ENCODE measurements around the gene GLYR1.
A peak's percentile ranks its signal among the peaks of the same experiment; 100 is the strongest.

Gene GLYR1

DNA sequence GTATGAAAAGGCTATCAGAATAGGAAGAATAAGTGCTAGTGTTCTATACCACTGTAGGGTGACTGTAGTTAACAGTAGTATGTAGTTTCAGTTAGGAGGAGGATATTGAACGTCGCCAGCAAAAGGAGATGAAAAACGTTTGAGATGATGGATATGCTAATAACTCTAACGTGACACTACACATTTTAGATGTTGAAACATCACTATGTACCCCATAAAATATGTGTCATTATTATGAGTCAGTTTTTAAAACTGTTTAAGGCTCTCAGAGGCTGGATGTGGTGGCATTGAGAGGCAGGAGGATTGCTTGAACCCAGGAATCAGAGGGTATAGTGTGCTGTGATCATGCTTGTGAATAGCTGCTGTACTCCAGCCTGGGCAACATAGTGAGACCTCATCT is 32.0 kb upstream of the GLYR1 start:
- no peak for DNase-seq (ENCODE audit: low spot score)

DNA sequence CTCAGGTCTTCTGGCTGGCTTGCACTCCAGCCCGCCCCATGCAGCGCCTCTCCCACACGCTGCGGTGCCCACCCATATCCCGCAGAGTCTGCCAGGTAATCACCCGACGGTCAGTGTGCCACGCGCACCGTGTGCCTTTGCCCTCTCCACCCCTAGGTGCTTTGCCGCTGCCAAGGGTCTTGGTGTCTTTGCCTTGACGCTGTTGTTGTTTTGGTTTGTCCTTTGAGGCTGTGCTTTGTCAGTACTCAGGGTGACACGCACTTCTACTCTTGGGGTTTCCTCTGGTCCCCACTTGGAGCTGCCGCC is 30.2 kb upstream of the GLYR1 start:
- DNase-seq (ENCODE audit: low spot score) = no peak

DNA sequence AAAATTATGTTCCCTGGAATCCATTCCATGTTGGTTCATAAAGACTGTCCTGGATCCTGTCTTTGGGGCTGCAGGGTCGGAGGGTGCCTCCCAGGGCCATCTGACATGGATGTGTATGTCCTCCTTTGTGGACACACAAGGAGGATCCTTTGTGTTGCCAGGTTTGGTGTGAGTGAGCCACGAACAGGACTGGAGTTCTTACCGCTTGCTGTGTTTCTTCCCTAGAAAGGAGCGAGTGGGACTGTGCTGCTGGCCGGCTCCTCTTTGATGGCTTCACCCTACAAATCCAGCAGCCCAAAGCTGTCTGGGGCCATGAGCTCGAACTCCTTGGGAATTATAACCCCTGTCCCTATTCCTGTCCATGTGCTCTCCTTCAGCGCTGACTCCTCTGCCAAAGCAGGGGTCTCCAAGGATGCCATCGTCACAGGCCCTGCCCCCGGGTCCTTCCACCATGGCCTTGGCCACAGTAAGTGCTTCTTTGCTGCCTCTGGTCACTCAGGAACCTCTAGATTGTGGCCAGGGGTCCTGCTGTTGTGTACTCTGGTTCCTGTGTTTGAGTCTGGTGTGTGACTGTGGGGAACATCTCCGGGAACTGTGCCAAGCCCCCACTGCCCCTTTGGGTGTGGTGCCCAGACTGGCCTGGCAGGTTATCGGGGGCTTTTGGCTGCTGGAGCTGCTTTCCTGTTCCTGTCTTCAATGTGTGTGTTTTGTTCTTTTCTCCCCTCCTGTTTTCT is 29.7 kb upstream of the GLYR1 start:
- no peak for DNase-seq (ENCODE audit: low spot score)

DNA sequence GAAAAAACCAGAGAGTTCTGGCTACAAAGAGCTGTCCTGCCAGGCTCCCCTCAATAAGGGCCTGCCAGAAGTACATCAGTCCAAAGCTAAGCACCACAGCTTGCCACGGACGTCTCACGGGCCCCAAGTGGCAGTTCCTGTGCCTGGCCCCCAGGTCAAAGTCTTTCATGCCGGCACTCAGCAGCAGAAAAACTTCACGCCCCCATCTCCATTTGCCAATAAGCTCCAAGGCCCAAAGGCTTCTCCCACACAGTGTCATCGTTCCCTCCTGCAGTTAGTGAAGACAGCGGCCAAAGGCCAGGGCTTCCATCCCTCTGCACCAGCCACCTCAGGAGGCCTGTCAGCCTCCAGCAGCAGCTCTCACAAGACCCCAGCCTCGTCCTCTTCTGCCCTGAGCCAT is 27.6 kb upstream of the GLYR1 start:
- DNase-seq (ENCODE audit: low spot score) = no peak

DNA sequence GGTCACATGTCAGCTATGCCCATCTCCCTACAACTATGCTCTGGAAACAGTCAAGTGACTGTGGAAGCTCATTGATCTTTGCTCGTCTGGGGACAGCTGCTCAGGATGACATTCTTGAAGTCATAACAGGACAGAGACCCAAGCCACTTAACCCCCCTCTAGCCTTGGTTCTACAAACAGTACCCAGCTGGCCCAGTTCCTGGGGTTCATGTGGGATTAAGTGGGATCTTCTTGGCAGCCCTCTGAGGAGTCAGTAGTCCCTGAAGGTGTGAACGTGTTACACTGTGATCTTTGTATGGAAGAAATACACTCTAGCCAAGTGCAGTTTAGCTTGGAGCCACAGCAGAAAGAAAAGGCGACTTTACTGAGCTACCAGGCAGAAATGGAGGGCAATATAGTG is 26.0 kb upstream of the GLYR1 start:
- no peak for DNase-seq (ENCODE audit: low spot score)

DNA sequence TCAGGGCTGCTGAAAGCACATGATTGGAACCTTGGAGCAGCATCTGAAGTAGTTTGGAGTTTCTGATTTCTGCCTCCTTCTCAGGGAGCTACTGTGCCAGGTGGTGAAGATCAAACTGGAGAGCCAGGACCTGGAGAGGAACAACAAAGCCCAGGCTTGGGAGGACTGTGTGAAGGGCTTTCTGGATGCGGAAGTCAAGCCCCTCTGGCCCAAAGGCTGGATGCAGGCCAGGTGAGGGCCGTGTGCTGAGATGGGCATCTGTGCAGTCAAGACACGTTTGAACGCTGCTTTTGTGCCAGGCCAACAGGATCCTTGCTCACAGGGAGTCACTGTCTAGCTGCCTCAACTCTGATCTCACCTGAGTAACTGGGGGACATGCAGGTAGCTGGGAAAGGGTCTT is 24.0 kb upstream of the GLYR1 start:
- DNase-seq (ENCODE audit: low spot score) = no peak

DNA sequence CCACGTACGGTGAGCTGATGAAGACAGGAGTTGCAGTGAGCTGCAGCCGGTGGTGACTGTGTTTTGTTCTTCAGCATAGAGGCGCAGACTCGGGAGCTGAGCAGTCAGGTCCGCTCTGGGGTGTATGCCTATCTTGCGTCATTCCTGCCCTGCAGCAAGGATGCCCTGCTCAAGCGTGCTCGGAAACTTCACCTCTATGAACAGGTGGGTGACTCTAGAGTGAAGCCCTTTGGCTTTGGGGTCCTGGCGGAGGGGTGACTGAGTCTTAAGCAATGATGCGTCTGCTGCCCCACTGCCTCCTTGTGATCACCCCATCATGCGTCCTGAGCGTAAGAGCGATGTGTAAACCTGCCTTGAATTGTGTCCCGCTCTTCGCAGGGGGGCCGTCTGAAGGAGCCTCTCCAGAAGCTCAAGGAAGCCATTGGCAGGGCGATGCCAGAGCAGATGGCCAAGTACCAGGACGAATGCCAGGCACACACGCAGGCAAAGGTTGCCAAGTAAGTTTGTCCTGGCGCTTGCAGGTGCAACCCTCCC is 23.1 kb upstream of the GLYR1 start:
- no peak for DNase-seq (ENCODE audit: low spot score)

DNA sequence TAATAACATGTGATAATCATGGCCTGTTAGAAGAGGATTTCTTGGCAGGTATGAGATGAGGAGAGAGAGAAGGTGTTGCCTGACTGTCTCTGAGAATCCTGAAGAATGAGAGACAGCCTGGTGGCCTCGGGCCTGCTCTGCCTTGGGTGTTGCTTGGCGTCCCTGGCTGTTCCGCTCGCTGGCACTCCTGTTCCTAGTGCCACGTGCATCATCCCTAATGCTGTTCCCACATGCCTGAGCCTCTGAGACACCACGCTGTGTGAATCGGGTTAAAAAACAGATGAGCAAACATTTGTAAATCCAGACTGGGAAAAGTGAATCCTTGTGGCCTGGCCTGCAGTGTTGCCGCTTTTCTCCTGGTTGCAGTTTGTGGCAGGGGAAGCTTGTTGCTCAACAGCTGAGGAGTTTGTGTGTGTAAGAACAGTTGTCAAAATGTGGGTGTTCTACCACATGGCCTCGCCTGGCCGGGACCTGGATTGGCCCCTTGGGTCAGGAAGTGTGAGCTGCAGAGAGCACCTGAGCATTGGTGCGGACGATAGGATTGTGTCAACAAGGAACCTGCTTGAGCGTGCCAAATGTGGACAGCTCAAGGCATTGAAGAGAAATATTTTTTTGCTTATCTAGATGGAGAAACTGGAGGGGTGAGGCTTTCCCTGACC is 22.2 kb upstream of the GLYR1 start:
- peak; percentile 21 for DNase-seq (ENCODE audit: low spot score)

DNA sequence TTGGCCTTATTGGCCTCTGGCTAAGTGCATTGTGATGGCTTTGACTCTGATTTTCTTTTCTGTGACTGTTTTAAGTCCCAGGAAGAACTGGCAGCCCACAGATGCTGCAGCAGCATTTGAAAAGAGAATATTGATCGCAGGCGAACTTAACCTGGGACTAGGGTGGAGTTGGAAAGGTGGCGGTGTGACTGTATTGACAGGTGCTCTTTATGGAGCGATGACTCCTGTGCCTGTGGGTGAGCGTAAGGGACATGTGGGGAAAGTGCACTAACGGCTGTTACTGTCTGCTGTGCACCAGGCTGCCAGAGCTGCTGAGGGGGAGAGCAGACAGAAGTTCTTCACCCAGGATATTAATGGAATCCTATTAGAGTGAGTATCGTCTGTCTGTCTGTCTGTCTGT is 21.4 kb upstream of the GLYR1 start:
- peak; percentile 21 for DNase-seq (ENCODE audit: low spot score)

DNA sequence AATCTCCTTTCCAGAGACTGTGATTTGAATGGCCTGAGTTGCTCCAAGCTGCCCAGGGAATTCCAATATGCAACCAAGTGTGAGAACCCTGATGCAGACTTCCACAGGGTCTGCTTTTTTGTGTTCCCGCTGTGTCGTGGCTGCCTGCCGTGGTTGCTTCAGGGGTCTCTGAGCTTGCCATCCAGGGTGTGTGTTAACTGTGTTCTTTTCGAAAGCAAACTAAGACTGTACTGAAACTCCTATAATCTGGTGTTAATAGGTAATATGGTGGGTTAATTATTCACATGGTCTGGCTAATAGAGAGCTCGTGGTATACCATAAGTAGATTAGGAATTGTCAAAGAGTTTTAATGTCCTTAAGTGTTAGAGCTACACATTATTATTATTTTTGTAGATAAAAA is 20.9 kb upstream of the GLYR1 start:
- DNase-seq (ENCODE audit: low spot score) = peak; percentile 49

DNA sequence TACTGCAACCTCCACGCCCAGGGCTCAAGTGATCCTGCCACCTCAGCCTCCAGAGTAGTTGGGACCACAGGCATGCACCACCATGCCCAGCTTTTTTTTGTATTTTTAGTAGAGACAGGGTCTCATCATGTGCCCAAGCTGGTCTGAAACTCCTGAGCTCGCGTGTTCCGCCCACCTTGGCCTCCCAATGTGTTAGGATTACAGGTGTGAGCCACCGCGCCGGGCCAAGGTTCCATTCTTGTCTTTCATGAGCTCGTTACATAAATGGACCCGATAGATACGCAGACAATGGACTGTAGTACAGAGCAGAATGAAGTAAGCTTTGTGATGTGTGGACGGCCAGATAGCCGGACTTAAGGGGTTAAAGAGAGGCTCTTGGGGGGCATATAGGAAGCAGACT is 19.5 kb upstream of the GLYR1 start:
- no peak for DNase-seq (ENCODE audit: low spot score)

DNA sequence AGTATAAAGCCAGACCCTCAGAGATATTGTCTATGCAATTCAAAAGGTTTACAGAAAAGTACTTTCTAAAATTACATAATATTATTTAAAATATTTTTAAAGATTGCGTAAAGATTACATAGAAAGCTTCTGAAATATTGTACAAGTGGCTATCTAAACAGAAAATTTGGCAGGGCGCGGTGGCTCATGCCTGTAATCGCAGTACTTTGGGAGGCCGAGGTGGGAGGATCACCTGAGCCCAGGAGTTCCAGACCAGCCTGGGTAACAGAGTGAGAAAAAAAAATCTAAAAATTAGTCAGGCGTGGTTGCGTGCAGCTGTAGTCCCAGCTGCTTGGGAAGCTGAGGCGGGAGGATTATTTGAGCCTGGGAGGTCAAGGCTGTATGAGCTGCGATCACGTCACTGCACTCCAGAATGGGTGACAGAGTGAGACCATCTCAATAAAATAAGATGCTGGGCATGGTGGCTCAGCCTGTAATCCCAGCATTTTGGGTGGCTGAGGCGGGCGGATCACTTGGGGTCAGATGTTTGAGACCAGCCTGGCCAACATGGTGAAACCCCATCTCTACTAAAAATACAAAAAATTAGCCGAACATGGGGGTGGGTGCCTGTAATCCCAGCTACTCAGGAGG is 18.3 kb upstream of the GLYR1 start:
- DNase-seq (ENCODE audit: low spot score) = no peak

DNA sequence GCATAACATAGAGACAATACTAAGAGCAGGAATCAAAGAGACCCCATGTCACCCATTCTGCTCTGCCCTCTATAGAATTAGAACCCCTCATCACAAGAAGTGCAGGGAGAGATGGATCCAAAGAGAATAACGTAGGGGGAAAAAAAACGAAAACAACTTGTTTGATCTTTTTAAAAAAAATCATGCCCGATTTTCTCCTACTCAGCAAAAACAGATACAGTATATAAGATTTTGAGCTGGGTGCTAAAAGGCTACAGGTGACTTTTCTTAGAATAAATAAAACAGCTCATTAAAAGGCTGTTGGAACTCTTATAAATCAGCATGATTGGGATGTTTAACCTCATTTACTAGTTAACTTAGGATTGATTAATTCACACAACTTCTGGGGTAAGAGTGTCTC is 17.6 kb upstream of the GLYR1 start:
- no peak for DNase-seq (ENCODE audit: low spot score)

DNA sequence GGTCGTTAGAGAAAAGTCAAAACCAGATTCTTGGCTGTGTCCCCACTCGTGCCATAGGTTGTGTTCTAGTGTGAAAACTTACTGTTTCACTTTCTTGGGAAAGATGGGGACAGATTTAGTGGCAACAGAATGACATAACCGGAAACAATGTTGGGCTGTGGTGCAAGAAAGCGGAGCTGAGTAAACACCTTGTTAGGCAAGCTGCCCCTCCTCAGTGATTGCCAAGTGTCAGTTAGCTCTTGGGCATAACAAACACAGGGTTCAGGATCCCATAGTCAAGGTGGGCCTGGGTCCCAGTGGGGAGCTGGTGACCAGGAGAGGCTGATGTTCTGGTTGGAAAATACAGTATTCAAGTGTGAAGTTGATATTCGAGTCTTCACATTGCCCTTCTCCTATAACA is 15.6 kb upstream of the GLYR1 start:
- peak; percentile 24 for DNase-seq (ENCODE audit: low spot score)

DNA sequence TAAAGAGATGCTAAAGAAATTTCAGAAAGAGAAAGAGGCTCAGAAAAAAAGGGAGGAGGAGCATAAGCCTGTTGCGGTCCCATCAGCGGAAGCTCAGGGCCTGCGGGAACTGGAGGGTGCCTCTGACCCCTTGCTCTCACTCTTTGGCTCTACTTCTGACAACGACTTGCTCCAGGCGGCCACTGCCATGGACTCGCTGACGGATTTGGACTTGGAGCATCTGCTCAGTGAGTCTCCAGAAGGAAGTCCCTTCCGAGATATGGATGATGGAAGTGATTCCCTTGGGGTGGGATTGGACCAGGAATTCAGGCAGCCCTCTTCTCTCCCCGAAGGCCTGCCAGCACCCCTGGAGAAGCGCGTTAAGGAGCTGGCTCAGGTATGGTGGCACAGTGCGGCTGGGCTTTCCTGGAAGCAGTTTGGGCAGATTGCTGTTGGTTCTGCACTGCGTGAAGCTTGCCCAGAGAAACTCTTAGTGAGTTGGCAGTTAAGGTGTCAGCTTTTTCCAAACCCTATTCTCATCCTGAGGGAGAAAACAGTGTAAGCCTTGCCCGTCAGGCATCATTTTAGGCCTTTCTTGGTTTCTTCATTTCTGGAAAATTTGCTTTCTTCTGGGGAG is 13.7 kb upstream of the GLYR1 start:
- no peak for DNase-seq (ENCODE audit: low spot score)

DNA sequence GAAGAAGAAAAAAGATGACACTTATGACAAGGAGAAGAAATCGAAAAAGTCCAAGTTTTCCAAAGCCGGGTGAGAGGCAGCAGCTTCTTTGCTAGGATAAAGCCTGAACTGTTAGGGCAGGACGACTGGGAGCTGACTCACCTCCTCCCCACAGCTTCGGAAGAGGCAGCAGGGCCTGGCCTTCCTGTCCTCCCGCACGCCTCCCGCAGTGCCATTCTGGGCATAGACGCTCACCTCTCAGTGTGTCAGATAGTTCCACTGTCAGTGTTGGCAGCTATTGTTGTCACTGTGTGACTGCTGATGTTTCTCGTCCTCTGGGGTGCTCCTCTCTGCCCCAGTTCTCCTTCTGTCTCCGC is 12.8 kb upstream of the GLYR1 start:
- DNase-seq (ENCODE audit: low spot score) = peak; percentile 55

DNA sequence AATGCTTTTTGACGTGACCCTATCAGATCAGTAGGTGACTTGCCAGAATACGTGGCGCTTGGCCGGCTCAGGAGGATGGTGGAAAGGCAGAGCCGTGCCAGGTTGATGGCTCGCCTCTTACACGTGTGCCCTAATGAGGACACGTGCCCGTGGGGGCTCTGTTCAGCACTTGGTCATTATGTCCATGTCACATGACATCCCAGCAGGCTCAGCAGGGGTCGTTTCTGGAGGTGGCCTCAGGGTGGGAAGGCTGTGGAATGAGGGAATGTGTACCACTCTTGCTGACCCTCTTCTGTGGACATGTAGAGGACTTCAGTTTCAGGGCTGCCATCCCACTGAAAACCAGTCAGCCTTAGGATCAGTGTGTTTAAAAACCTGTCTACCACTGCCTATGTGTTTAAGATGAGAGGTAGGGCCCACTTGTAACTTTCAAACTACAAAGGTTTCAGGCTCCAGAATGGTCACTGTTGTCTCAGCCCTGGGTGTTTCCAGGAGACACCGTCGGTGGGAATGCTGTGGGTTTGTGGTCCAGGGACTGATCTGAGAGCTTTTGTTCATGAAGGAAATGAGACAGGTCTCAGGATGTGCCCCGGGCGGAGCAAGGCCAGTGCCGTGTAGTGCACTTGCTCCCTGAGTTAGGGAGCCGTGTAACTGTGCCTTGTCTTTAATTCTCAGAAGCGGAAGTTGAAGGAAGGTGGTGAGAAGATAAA is 12.3 kb upstream of the GLYR1 start:
- peak; percentile 35 for DNase-seq (ENCODE audit: low spot score)

DNA sequence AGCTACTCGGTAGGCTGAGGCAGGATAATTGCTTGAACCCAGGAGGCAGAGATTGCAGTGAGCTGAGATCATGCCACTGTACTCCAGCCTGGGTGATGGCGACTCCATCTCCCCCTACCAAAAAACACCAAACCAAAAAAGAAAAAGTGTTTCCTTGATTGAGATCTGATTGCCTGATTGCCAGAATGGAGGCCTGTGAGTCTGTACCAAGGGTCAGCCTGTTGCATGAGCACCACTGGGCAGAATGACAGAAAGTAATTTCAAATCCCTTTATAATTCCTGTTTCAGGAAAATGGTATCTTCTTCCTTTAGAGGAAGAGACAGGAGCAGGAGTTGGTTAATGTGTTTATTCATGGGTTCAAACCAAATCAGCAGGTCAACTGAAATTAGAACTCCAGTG is 8.7 kb upstream of the GLYR1 start:
- DNase-seq (ENCODE audit: low spot score) = no peak

DNA sequence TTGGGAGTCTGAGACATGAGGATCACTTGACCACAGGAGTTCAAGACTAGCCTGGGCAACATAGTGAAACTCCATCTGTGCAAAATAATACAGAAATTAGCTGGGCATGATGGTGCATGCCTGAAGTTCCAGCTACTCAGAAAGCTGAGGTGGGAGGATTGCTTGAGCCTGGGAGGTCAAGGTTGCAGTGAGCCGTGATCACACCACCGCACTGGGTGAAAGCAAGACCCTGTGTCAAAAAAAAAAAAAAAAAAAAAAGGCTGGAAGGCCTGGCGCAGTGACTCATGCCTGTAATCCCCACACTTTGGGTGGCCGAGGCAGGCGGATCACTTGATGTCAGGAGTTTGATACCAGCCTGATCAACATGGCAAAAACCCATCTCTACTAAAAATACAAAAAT is 8.3 kb upstream of the GLYR1 start:
- DNase-seq (ENCODE audit: low spot score) = no peak

DNA sequence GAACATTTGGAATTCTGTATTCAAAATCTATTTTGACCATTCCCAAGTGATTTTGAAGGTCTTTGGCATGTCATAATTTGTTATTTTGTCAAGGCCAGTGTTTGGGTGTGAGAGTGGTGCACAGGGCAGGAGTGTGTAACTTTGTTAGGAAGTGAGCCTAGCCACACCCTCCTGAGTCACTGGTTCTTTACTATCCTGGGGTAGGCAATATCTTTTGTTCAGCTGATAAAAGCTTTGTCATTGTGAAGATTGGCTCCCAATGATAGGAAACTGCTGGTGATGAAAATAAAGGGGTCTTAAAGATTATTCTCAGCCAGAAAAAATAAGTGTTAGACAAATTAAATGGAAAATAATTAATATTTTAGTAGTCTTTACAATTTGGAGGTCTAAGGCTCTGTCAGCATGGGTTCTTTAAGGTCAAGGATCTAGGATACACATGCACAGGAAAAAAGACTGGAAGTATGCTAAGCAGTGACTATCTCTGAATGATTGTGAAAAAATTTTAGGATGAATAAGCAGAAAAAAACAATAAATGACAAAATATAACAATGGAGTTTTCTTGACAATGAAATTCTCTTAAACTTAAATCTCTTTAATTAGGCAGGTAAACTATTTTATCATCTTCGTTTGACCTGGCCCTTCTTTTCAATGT is 5.3 kb upstream of the GLYR1 start:
- DNase-seq (ENCODE audit: low spot score) = peak; percentile 31

DNA sequence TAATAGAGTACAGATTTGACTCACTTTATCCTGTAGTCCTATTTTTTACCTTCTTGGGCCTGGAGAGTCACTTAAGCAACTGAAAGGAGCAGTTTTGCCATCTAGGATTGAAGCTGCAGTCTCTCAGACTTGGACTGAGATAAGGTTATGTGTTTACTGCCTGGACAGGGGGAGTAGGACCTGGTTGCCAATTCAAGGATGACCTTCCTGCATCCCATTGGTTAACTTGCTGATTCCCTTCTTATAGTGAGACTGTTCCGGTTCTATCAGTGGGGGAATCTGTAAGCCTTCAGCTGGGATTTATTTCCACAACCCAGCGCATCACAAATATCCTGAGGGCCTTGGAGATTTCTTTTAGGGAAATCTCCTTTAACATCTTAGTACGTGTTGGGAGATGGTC is 3.1 kb upstream of the GLYR1 start:
- DNase-seq (ENCODE audit: low spot score) = no peak

Data from kidney tubule cell (primary cell).